GM18508 (cell line): ENCODE data around the gene WNT9A.
"Not testable (repeated sequence)": the region's sequence is repeated elsewhere in the genome, so short reads cannot be mapped to it uniquely, and the experiment has no call there.

ENCODE experiments used
- ATAC-seq: cut with Tn5 transposase; IDR thresholded peaks from one replicate; pipeline ENCODE4 v1.9.1; 2021; ENCODE audit warnings: moderate number of reproducible peaks; ENCODE audit not compliant: insufficient read depth, unreplicated experiment

Gene WNT9A, protein sequence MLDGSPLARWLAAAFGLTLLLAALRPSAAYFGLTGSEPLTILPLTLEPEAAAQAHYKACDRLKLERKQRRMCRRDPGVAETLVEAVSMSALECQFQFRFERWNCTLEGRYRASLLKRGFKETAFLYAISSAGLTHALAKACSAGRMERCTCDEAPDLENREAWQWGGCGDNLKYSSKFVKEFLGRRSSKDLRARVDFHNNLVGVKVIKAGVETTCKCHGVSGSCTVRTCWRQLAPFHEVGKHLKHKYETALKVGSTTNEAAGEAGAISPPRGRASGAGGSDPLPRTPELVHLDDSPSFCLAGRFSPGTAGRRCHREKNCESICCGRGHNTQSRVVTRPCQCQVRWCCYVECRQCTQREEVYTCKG

DNA sequence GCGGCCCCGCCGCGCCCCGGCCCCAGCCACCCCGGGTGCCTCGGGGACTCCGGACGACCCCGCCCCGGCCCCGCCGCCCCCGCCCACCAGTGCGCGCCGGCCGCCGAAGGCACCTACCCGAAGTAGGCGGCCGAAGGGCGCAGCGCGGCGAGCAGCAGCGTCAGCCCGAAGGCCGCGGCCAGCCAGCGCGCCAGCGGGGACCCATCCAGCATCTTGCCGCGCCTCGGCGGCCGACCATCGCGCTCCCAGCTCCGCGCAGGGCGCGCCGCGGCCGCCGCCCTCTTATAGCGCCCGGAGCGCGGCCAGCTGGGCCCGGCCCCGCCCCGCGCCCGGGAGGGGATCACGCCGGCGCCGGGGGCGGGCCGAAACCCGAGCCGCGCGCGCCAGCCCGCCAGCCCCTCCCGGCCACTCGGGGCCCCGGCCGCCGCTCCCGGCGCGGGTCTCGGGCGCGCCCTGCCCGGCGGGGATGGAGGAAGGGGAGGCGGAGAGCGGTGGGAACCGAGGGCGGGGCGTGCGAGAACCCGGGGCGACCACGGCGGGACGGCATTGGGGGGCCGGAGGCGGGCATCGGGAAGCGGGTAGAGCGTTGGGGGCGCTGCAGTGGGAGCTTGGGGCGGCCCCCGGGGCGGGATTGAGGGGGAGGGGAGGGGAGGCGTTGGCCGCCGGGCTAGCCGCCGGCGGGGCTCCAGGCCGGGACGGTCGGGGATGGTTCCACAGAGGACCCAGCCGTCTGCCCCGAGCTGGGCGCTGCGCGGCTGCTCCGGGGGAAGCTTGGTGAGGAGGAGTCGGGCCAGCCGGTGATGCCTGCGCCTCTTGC lies at the start of gene WNT9A:
WNT9A (minus strand) TSS at position 257 of the 817 bp plus-strand sequence; CDS start at position 212, 45 bp downstream.
- ATAC-seq, result no peak

DNA sequence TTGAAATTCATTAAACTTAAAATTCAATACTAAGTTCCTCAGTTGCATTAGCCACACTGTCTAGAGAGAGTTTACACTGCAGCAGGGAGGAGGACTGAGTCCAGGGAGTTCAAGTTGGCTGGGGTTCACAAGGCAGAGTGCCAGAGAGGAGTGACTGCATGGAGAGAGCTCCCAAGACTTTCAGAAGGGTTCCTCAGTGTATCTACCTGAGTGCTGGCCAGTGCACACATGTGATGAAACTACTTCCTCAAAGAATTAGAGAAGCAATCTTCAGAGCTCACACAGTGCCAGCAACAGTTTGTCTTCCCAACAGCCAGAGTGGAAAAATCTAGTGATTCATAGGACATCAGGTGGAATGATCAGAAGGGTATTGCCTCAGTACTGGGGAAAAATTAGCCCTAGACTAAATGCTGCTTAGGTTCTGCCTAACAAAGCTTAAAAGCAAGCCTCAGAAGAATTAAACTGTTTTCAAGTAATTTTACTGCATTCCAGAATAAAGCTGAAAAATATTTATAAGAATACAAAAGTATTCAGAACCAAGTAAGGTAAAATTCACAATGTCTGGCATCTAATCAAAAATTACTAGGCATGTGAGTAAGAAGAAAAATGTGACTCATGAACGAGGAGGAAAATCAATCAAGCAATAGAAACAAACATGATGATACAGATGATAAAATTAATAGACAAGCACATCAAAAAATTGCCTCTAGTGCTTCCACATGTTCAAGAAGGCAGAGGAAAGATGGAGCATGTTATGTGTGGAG lies 48.6 kb upstream of the WNT9A start:
- no peak for ATAC-seq

DNA sequence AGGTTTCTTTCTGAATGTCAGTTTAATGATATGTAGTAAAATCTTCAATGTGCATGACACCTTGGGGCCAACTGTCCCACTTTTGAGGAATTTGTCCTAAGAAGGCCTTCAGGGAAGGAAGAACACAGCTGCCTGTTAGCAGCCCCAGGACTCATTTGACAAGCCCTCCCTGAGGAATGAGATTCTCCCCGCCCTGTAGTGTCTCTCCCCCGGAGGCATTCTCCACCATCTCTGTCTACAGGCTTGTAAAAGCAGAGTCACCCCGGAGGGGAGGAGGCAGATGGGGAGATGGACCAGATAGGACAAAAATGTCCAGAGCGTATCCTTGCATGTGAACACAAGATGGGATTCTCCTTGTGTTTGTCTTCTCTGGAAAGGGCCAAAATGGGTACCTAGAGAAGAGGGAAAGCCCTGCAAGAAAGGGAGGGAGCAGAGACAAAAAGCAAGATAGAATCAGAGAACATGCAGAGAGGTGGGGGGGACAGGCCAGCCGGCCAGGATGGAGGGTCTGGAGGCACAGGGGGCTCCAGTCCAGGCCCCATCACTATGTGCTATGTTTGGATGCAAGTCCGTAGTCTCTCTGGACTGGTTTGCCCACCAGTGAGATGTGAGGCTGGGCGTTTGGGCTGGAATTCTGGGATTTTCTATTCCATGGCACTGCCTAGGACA lies 47.0 kb upstream of the WNT9A start:
- ATAC-seq, result no peak

DNA sequence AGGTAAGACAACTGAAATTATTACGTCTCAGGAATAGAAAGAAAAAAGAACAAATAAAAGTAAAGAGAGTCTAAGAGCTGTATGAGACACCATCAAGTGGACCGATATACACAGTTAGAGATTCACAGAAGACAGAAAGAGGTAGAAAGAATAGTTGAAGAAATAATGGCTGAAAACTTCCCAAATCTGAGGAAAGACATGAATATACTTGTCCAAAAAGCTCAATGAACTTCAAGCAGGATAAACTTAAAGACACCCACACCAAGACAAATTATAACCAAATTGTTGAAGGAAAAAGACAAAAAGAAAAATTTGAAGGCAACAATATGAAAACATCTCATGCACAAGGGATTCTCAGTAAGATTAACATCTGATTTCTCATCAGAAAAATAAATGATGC lies 39.4 kb upstream of the WNT9A start:
- no peak for ATAC-seq

DNA sequence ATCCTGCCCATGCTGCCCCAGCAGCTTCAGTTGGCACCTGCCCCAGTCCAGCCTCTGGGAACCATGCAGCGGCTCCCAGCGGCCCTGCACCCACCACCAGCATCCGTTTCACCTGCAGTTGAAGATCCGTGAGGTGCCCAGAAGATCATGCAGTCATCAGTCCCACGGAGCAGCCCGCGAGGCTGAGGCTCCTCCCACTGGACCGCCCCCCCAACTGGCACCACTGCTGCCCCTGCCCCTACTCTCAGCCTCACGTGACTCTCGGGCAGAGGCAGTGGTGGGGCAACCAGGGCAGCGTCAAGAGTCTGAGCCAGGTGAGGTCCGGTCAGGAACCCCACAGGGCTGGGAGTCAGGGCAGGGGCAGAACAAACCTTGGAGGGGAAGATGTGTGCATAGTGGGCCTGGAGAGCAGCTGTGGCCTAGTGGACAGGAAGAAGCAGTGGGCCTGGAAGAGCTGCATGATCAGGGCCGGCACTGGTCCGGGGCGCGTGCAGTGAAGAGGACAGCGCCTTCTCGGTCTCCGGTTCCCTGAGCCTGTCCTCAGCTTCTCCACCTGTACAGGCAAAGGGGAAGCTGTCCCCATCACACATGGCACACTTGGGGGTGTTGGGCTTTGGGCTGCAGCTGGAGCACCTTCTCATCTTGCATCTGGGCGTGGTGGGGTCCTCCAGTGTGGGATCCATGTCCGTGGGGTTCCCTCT lies 28.0 kb upstream of the WNT9A start:
- ATAC-seq, result not testable (repeated sequence)

DNA sequence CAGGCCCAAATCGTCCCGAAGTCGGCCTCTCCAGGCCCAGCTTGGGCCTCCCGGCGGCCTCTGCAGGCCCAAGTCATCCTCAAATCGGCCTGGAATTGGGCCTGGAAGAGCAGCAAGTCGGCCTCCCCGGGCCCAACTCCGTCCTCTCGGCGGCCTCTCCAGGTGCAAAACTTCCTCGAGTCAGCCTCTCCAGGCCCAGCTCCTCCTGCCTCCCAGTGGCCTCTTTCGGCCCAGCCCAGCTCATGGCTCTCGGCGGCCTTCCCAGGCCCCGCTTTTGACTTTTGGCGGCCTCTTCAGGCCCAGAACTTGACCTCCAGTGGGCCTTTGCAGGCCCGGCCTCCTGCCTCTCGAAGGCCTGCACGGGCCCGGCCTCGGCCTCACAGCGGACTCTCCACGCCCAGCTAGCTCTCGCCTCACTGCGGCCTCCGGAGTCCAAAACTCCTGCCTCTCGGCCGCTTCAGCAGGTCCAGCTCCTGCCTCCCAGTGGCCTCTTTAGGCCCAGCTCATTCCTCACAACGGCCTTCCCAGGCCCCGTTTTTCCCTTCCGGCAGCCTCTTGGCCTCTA lies 26.1 kb upstream of the WNT9A start:
- not testable (repeated sequence) for ATAC-seq

DNA sequence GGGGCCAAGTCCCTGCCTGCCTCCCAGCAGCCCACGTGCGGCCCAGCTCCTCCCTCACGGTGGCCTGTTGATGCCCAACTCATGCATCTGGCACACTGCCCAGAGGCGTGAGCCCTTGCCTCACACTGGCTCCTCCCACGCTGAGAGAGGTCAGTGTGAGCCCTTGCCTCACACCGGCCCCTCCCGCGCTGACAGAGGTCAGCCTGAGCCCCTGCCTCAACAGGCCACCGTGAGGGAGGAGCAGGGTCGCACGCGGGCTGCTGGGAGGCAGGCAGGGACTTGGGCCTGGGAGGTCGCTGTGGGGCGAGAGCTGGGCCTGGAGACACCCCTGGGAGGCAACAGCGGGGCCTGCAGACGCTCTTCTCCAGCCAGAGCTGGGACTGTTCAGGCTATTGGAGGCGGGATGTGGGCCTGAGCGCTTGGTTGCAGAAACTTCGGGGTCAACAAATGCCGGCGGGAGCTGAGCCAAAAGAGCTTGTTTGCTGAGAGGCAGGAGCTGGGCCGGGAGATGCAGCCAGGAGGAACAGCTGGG lies 25.2 kb upstream of the WNT9A start:
- not testable (repeated sequence) for ATAC-seq

DNA sequence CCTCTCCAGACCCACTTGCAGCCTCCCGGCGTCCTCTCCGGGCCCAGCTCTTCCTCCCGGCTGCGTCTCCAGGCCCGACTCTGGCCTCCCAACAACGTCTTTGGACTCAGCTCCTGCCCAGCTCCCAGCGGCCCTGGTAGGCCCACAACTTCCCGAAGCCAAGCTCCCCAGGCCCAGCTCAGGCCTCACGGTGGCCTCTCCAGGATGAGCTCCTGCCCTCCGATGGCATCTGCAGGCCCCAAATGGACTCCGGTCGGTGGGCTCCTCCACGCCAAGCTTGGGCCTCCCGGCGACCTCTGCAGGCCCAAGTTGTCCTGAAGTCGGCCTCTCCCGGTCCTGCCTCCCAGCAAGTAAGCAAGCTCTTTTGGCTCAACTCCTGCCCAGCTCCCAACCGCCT lies 24.5 kb upstream of the WNT9A start:
- ATAC-seq, result not testable (repeated sequence)

DNA sequence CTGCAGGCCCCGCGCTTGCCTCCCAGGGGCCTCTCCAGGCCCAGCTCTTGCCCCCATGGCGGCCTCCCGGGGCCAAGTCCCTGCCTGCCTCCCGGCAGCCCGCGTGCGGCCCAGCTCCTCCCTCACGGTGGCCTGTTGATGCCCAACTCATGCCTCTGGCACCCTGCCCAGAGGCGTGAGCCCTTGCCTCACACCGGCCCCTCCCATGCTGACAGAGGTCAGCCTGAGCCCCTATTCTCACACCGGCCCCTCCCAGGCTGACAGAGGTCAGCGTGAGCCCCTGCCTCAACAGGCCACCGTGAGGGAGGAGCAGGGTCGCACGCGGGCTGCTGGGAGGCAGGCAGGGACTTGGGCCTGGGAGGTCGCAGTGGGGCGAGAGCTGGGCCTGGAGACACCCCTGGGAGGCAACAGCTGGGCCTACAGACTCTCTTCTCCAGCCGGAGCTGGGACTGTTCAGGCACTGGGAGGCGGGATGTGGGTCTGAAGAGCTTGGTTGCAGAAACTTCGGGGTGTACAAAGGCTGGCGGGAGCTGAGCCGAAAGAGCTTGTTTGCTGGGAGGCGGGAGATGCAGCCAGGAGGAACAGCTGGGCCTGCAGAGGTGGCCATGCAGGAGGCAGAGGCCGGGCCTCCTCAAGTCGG lies 24.0 kb upstream of the WNT9A start:
- not testable (repeated sequence) for ATAC-seq

DNA sequence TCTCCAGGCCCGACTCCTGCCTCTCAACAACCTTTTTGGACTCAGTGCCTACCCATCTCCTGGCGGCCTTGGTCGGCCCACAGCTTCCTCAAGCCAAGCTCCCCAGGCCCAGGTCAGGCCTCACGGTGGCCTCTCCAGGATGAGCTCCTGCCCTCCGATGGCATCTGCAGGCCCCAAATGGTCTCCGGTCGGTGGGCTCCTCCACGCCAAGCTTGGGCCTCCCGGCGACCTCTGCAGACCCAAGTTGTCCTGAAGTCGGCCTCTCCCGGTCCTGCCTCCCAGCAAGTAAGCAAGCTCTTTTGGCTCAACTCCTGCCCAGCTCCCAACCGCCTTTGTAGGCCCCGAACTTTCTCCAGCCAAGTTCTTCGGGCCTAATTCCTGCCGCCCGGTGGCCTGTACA lies 23.5 kb upstream of the WNT9A start:
- not testable (repeated sequence) for ATAC-seq

DNA sequence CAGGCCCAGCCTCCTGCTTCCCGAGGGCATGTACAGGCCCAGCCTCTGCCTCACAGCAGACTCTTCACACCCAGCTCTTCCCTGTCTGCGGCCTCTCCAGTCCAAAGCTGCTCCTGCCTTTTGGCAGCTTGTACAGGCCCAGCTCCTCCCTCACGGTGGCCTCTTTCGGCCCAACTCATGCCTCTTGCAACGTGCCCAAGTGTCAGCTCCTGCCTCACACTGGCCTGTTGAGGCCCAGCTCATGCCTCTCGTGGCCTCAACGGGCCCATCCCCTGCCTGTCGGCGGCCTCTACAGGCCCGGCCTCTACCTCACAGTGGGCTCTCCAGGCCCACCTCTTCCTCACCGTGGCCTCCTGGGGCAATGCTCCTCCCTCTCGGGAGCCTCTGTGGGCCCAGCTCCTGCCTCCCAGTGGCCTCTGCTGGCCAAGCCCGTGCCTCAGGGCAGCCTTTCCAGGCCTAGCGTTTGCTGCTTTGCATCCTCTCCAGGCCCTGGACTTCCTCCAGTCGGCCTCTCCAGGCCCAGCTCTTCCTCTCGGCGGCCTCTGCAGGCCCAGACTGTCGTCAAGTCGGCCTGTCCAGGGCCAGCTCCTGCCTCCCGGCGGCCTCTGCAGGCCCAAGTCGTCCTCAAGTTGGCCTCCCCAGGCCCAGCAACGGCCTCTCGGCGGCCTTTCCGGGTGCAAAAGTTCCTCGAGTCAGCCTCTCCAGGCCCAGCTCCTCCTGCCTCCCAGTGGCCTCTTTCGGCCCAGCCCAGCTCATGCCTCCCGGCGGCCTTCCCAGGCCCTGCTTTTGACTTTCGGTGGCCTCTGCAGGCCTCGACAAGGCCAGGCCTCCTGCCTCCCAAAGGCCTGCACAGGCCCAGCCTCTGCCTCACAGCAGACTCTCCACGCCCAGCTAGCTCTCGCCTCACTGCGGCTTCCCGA lies 22.6 kb upstream of the WNT9A start:
- not testable (repeated sequence) for ATAC-seq

DNA sequence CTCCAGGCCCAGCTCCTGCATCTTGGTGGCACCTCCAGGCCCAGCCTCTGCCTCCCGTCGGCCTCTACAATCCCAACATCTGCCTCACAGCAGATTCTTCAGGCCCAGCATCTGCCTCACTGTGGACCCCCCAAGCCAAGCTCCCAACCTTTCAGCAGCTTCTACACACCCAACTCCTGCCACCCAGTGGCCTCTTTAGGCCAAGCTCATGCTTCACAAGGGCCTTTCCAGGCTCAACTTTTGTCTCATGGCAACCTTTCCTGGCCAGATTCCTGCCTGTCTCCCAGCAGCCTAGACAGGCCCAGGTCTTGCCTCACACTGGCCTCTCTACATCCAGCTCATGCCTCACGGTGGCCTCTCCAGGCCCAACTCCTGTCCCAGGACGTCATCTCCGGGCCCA lies 20.1 kb upstream of the WNT9A start:
- not testable (repeated sequence) for ATAC-seq

DNA sequence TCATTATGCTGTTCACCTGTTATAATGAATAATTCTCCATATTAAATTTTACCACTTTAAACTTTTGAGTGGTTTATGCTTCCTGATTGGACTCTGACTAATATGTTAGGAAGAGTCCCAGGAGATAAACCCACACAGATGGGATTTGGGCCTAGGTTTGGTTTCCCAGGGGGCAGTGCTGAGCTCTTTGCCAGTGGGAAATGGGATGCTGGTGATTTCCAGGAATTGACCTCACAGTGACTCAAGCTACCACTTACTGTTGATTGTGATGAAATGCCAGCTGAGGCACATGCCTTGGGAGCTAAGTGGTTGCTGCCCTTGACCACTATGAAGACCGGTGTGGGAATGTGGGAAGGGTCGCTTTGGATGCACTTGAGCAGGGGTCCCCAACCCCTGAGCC lies 19.0 kb upstream of the WNT9A start:
- ATAC-seq, result not testable (repeated sequence)

DNA sequence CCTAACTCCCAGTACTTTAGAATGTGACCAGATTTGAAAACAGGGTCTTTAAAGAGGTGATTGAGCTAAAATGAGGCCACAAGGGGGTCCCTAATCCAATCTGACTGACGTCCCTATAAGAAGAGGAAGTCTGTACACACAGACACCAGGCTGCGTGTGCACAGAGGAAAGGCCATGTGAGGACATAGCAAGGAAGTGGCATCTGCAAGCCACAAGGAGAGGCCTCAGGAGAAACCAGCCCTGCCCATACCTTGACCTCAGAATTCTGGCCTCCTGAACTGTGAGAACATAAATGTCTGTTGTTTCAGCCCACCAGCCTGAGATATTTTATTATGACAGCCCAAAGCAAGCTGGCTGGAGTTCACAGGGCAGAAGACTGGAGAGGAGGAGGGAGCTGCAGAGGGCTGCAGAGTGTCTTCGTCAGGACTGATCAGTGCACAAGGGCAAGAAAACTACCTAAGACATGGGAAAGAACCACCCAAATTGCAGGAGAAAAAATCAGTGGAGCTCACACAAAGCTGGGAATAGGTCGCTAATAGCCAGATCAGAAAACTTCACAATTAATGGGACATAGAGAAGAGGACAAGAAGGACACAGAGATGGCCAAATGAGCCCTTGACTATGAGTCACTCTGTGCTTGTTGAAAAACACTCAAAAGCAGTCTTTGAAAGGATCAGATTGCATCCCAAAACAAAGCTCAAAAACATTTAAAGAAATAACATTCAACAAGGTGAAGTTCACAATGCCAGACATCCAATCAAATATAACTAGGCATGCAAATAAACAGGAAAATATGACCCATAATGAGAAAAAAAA lies 14.1 kb upstream of the WNT9A start:
- ATAC-seq, result no peak

DNA sequence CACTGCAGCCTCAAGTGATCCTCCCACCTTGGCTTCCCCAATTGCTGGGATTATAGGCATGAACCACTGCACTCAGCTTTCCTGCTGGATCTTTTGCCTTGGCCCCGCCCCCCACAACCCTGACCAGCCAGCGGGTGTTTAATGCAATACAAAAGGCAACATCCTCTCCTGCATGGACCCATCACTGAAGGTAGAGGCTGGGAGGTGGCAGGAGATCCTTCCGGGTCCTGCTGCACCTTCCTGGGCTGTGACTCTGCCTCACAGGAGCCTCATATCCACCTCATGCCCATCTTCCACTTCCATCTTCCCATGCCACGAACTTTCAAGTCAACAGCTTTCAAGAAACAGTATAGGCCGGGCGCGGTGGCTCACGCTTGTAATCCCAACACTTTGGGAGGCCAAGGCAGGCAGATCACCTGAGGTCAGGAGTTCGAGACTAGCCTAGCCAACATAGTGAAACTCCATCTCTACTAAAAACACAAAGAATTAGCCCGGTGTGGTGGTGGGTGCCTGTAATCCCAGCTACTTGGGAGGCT lies 11.7 kb upstream of the WNT9A start:
- no peak for ATAC-seq

DNA sequence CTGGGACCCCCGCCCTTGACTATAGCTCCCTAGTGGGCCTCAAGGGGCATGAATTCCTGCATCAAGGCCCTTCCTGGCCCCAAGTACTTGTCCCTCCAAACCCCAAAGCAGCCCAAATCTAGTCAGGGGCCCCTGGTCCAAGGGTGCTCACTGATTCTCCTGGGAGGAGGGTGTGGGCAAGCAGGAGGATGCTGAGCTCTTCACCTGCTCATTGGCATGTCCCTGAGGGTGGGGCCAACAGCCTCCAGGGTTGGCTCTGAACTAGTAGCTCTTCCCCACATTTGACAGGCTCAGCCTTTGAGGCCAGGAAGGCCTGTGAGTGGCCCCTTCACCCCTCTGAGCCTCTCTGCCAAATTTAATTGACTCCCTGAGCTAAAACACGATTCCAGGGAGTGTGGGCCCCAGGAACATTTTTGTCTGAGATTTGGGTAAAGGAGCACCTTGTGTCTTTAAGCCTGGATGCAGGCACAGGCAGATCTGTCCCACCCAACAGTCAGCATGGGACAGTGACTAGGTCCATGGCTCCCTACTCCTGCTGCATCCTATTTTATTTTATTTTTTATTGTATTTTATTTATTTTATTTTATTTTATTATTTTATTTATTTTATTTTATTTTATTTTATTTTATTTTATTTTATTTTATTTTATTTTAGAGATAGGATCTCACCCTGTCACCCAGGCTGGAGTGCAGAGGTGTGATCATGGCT lies 11.0 kb upstream of the WNT9A start:
- no peak for ATAC-seq
